H1 (cell line): ENCODE results near the gene MACROD1. TPM values are rescaled to one million over a fixed set of nuclear protein-coding genes. Genes with fewer than 3 reads are reported as not detected.

Experiments
- CTCF ChIA-PET: fragments of 300-600 bp; sonication (Branson Sonifier 250); formaldehyde crosslinking; loops from one replicate; lab custom pipeline; 2021; ENCODE audit not compliant: partially characterized antibody; lab: Charles Lee
- POLR2A ChIA-PET: fragments of 300-600 bp; sonication (Branson Sonifier 250); formaldehyde crosslinking; loops from one replicate; lab custom pipeline; 2021; ENCODE audit warnings: inconsistent platforms; ENCODE audit not compliant: partially characterized antibody; lab: Charles Lee
- DNase-seq, 2 experiments: peaks; one replicate each; pipeline versions ENCODE4 v3.0.0 to v3.0.0-alpha.2; 2010 to 2022; ENCODE audit warnings: low spot score in 2 of 2, low read depth in 1 of 2, mixed read lengths in 1 of 2
- FAIRE-seq: peaks from 2 replicates; lab custom pipeline; 2011; peaks lifted over from hg19 to GRCh38; lab: Jason Lieb, UNC
- H2AFZ ChIP-seq: 2 replicates; pipeline ENCODE4 v1.8.1; 2012; ENCODE audit warnings: low read length, inconsistent platforms
- H2AK5ac ChIP-seq: 2 replicates; pipeline ENCODE4 v1.6.1; 2013; ENCODE audit warnings: low read depth, low read length
- H2BK120ac ChIP-seq: replicated peaks from 2 replicates; pipeline ENCODE3; 2013; ENCODE audit warnings: low read depth, low read length, inconsistent platforms
- H2BK12ac ChIP-seq: 2 replicates; pipeline ENCODE4 v1.6.1; 2013; ENCODE audit warnings: low read depth, low read length
- H2BK15ac ChIP-seq: 2 replicates; pipeline ENCODE4 v1.6.1; 2013; ENCODE audit warnings: low read length
- H2BK20ac ChIP-seq: 2 replicates; pipeline ENCODE4 v1.6.1; 2013; ENCODE audit warnings: low read length
- H2BK5ac ChIP-seq: 2 replicates; pipeline ENCODE4 v1.6.1; 2013; ENCODE audit warnings: low read depth, low read length
- H3K14ac ChIP-seq: 2 replicates; pipeline ENCODE4 v1.6.1; 2013; ENCODE audit warnings: inconsistent platforms; ENCODE audit not compliant: insufficient read length
- H3K18ac ChIP-seq: 2 replicates; pipeline ENCODE4 v1.6.1; 2013; ENCODE audit warnings: low read length; ENCODE audit errors: extremely low read depth
- H3K23ac ChIP-seq: 2 replicates; pipeline ENCODE4 v1.6.1; 2013; ENCODE audit warnings: inconsistent platforms; ENCODE audit not compliant: insufficient read length
- H3K23me2 ChIP-seq: 2 replicates; pipeline ENCODE4 v1.6.1; 2013; ENCODE audit warnings: low read depth, low read length
- H3K27ac ChIP-seq: 2 replicates; pipeline ENCODE4 v1.6.1; 2011; ENCODE audit warnings: low read depth, low read length, inconsistent platforms
- H3K27me3 ChIP-seq, 4 experiments: replicated peaks in 1 of 4; 1 replicate in 1 of 4; 2 replicates in 3 of 4; pipeline versions ENCODE4 v1.6.1 to v1.8.1; 2011 to 2013; ENCODE audit warnings: low read length in 3 of 4, mild to moderate bottlenecking in 3 of 4, inconsistent platforms in 2 of 4, mixed read lengths in 2 of 4, moderate library complexity in 1 of 4; ENCODE audit not compliant: control insufficient read depth in 3 of 4, insufficient read depth in 3 of 4; ENCODE audit errors: extremely low read depth in 1 of 4
- H3K36me3 ChIP-seq, 4 experiments: 2 replicates each; pipeline versions ENCODE4 v1.6.1 to v1.8.1; 2011 to 2013; ENCODE audit warnings: mild to moderate bottlenecking in 4 of 4, low read length in 3 of 4, moderate library complexity in 2 of 4, control low read depth in 1 of 4, inconsistent platforms in 1 of 4; ENCODE audit not compliant: insufficient read depth in 4 of 4, control insufficient read depth in 2 of 4
- H3K4ac ChIP-seq: replicated peaks from 2 replicates; pipeline ENCODE3; 2013; ENCODE audit warnings: low read length, low read depth, mixed read lengths, inconsistent platforms; ENCODE audit not compliant: insufficient read length
- H3K4me1 ChIP-seq, 4 experiments: replicated peaks in 1 of 4; 1 replicate in 1 of 4; 2 replicates in 3 of 4; pipeline versions ENCODE4 v1.6.1 to v1.8.1; 2011 to 2013; ENCODE audit warnings: low read length in 3 of 4, inconsistent platforms in 2 of 4, mixed read lengths in 1 of 4; ENCODE audit not compliant: insufficient read depth in 4 of 4, control insufficient read depth in 3 of 4
- H3K4me2 ChIP-seq, 2 experiments: 2 replicates each; pipeline versions ENCODE4 v1.6.1 to v1.8.1; 2011 to 2013; ENCODE audit warnings: low read depth in 2 of 2, low read length in 2 of 2, control low read depth in 1 of 2, inconsistent platforms in 1 of 2, mild to moderate bottlenecking in 1 of 2; ENCODE audit not compliant: insufficient read depth in 1 of 2
- H3K4me3 ChIP-seq, 4 experiments: fragments of 200-600, 300-600 bp in 1 of 4; sonication (generic), shearing (Covaris generic), sonication (Bioruptor Twin) in 1 of 4; 2 replicates each; pipeline versions ENCODE4 v1.5.1 to v1.8.1; 2011 to 2016; ENCODE audit warnings: low read length in 4 of 4, low read depth in 3 of 4, control low read depth in 2 of 4, inconsistent platforms in 2 of 4, mild to moderate bottlenecking in 2 of 4, mixed read lengths in 1 of 4, moderate library complexity in 1 of 4; ENCODE audit not compliant: insufficient read depth in 2 of 4; ENCODE audit errors: extremely low read depth in 1 of 4
- H3K56ac ChIP-seq: replicated peaks from 2 replicates; pipeline ENCODE3; 2013; ENCODE audit warnings: low read depth, mild to moderate bottlenecking, mixed read lengths, low read length, inconsistent platforms; ENCODE audit not compliant: insufficient read length
- H3K79me1 ChIP-seq: 2 replicates; pipeline ENCODE4 v1.6.1; 2013; ENCODE audit warnings: low read depth, low read length, control low read depth
- H3K79me2 ChIP-seq, 2 experiments: 2 replicates each; pipeline versions ENCODE4 v1.6.1 to v1.8.1; 2012 to 2013; ENCODE audit warnings: low read length in 2 of 2, mild to moderate bottlenecking in 2 of 2, inconsistent platforms in 1 of 2; ENCODE audit not compliant: insufficient read depth in 2 of 2, control insufficient read depth in 1 of 2
- H3K9ac ChIP-seq, 4 experiments: replicated peaks in 1 of 4; 1 replicate in 1 of 4; 2 replicates in 3 of 4; pipeline versions ENCODE4 v1.6.1 to v1.8.1; 2011 to 2013; ENCODE audit warnings: low read depth in 3 of 4, low read length in 3 of 4, control low read depth in 2 of 4, mild to moderate bottlenecking in 2 of 4, moderate library complexity in 2 of 4, inconsistent platforms in 1 of 4; ENCODE audit errors: extremely low read depth in 1 of 4
- H3K9me3 ChIP-seq, 2 experiments: 2 replicates each; pipeline versions ENCODE4 v1.6.1 to v1.8.1; 2012 to 2013; ENCODE audit warnings: mild to moderate bottlenecking in 2 of 2, moderate library complexity in 2 of 2, control low read depth in 1 of 2, inconsistent platforms in 1 of 2, low read depth in 1 of 2, low read length in 1 of 2, mixed read lengths in 1 of 2; ENCODE audit not compliant: insufficient read depth in 2 of 2
- H4K20me1 ChIP-seq, 2 experiments: replicated peaks in 1 of 2; 2 replicates each; pipeline versions ENCODE3 to v1.8.1; 2011 to 2013; ENCODE audit warnings: inconsistent platforms in 2 of 2, low read length in 2 of 2, mild to moderate bottlenecking in 1 of 2; ENCODE audit not compliant: insufficient read depth in 2 of 2, control insufficient read depth in 1 of 2
- H4K5ac ChIP-seq: 2 replicates; pipeline ENCODE4 v1.6.1; 2013; ENCODE audit warnings: low read length, low read depth, mixed read lengths, inconsistent platforms; ENCODE audit not compliant: insufficient read length
- H4K8ac ChIP-seq: 2 replicates; pipeline ENCODE4 v1.8.0; 2013; ENCODE audit warnings: mild to moderate bottlenecking, moderate library complexity, low read length, inconsistent platforms; ENCODE audit not compliant: insufficient read depth; ENCODE audit errors: extremely low read depth
- H4K91ac ChIP-seq: replicated peaks from 2 replicates; pipeline ENCODE3; 2013; ENCODE audit warnings: low read length, mixed read lengths, inconsistent platforms; ENCODE audit not compliant: insufficient read length
- EZH2 ChIP-seq: fragments of 200-600 bp; sonication (generic); IDR thresholded peaks from 2 replicates; pipeline ENCODE4 v1.7.1; 2012; ENCODE audit warnings: low read depth, mild to moderate bottlenecking, moderate library complexity, low read length, inconsistent platforms; ENCODE audit not compliant: severe bottlenecking
- WGBS, 2 experiments: shearing (Covaris generic) in 1 of 2; methylation state at CpG; one replicate each; pipeline versions ENCODE4 v1.1.6 to v1.1.7; 2013 to 2015; ENCODE audit warnings: low lambda C conversion rate in 2 of 2, mixed read lengths in 2 of 2, inconsistent platforms in 1 of 2, low coverage in 1 of 2, missing lambda C conversion rate in 1 of 2; ENCODE audit not compliant: insufficient replicate concordance in 2 of 2, insufficient coverage in 1 of 2, insufficient read length in 1 of 2; ENCODE audit errors: extremely low coverage in 1 of 2, missing lambda C conversion rate in 1 of 2; 5-methylcytosine and 5-hydroxymethylcytosine counted together
- polyA plus RNA-seq, 7 experiments: library from polyadenylated mRNA; depleted of rRNA in 3 of 7; stranded (reverse) in 5 of 7; unstranded in 2 of 7; fragments of >200 nt in 5 of 7; fragments of 200-250 nt in 2 of 7; gene quantifications; 1 replicate in 5 of 7; 2 replicates in 1 of 7; 4 replicates in 1 of 7; pipeline versions ENCODE4 v1.2.1 to v1.2.3, GENCODE V29; 2011 to 2013; ENCODE audit warnings: missing spikeins in 2 of 7, mixed read lengths in 2 of 7
- total RNA-seq: library from RNA; stranded (reverse); fragmentation: NEBNext Ultra II Directional; extraction: Animal tissue kit (Norgen Biotek cat#: 25700); gene quantifications from 2 replicates; pipeline ENCODE4 v1.2.1, GENCODE V29; 2021

Gene MACROD1
- total and polyA plus RNA-seq, 2 of the 8 experiments (the other 6 are each of a cell fraction or from before 2014, with no cell fraction given) = 19.5 to 34.1 TPM

- no peak overlapping the region for H2BK20ac ChIP-seq
- ChIA-PET POLR2A (interaction anchor here (1.2 to 18.4 kb wide), 8 partner anchors 9 to 90 kb away, joined by 3 to 253 read pairs (median 4); partner anchors contain the start of genes NUDT22, STIP1 and TRPT1), CTCF (interaction anchor here (0.7 to 1.7 kb wide), 11 partner anchors 10 to 203 kb away, joined by 3 to 7 read pairs (median 3); no protein-coding TSS in a partner anchor)
- H3K23ac ChIP-seq = no peak overlapping the region
- no peaks in the 10 kb centered on the region for H3K9me3 ChIP-seq
- DNase-seq (no peak), FAIRE-seq (no peak)
- no peaks in the 10 kb centered on the region for H3K79me2 ChIP-seq
- H3K14ac ChIP-seq = no peak overlapping the region
- H3K4ac ChIP-seq = no peak overlapping the region
- no peak overlapping the region for H3K27ac ChIP-seq
- peaks cover 0 to 5% (median 0%) of the 10 kb centered on the region in 4 experiments; a peak in 3 of 7 replicates for H3K4me1 ChIP-seq
- 91% methylated on average over 22 of the region's 24 CpGs; no CpG with 5 or more reads in 1 of the 2 experiments for WGBS, 2 experiments
- no peak overlapping the region for H4K91ac ChIP-seq
- no peak overlapping the region for H3K18ac ChIP-seq
- H2BK5ac ChIP-seq = no peak overlapping the region; the same call in 1 of the 2 replicates
- no peak overlapping the region for H3K4me3 ChIP-seq
- H3K4me2 ChIP-seq = no peak overlapping the region
- H2BK15ac ChIP-seq = no peak overlapping the region
- H4K20me1 ChIP-seq = peaks cover 1 to 7% of the 10 kb centered on the region in 2 experiments
- no peak overlapping the region for H2AFZ ChIP-seq
- no peak overlapping the region for H3K56ac ChIP-seq
- H4K5ac ChIP-seq = no peak overlapping the region
- no peaks in the 10 kb centered on the region for H3K23me2 ChIP-seq
- no peaks in the 10 kb centered on the region; a peak in 1 of 7 replicates for H3K27me3 ChIP-seq
- H3K36me3 ChIP-seq = peaks cover 10 to 19% (median 14%) of the 10 kb centered on the region in 4 experiments; a peak in 7 of 8 replicates
- no peak overlapping the region for H2BK120ac ChIP-seq
- H4K8ac ChIP-seq = no peak overlapping the region
- H3K79me1 ChIP-seq = no peaks in the 10 kb centered on the region
- H3K9ac ChIP-seq = no peak overlapping the region
- no peak overlapping the region for H2BK12ac ChIP-seq
- no peak overlapping the region for H2AK5ac ChIP-seq
- no peak for TF ChIP-seq EZH2
Measured at GRCh38 chr11:64210301-64211020, 44.5 kb upstream of the MACROD1 start.
